HG03442 (cell line): ENCODE results near the gene DLGAP3.
"Not testable (repeated sequence)": the region's sequence is repeated elsewhere in the genome, so short reads cannot be mapped to it uniquely, and the experiment has no call there.

Experiments
- ATAC-seq: cut with Tn5 transposase; IDR thresholded peaks from one replicate; pipeline ENCODE4 v1.9.1; 2021; ENCODE audit warnings: mild to moderate bottlenecking, moderate library complexity; ENCODE audit not compliant: unreplicated experiment

The DLGAP3 gene

DNA sequence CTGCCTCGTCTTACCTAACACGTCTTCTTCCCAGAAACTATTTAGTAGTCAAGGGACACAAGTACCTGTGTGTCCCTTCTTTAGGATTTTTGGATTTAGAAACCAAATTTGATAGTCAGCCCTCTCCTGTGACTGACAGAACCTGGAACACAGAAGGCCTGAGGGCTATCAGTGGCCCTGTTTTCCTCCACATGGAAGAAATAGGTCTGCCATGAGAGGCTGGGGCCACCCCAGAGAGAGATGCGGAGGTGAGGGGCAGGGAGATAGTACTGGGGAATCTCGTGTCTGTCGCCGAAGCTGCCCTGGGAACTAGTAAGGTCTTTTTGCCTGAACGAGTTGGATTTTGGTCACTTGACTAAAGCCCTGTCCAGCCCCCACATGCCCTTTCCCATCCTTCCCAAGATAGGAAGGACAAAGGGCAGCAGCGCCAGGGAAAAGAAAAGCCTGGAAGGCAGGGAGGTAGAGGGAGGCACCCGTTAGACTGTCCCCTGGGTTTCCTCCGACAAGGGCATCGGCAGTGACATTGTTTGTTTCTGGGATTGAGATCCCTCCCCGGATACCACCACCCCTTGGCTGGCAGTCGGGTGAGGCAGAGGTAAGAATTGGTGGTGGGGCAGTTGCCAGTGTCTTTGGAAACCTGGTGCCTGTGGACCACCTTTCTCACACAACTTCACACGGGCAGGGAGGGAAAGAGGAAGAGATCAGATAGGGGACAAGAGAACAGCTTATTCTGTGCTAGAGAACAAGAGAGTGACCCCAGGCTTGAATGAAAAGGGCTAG lies 89.7 kb downstream of the DLGAP3 start:
- no peak for ATAC-seq

DNA sequence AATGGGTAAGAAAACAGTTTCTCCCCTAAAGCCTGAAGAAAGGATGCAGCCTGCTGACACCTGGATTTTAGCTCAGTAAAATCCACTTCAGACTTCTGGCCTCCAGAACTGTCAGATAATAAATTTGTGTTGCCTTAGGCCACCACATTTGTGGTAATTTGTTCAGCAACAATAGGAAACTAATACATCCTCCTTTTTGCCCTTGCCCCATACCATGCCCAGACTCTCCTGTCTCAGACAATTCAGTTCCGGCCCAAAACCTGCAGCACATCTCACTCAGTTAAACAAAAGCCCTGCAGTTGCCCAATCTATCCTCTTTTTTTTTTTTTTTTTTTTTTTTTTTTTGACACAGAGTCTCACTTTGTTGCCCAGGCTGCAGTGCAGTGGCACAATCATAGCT lies 95.7 kb downstream of the DLGAP3 start:
- ATAC-seq = no peak

DNA sequence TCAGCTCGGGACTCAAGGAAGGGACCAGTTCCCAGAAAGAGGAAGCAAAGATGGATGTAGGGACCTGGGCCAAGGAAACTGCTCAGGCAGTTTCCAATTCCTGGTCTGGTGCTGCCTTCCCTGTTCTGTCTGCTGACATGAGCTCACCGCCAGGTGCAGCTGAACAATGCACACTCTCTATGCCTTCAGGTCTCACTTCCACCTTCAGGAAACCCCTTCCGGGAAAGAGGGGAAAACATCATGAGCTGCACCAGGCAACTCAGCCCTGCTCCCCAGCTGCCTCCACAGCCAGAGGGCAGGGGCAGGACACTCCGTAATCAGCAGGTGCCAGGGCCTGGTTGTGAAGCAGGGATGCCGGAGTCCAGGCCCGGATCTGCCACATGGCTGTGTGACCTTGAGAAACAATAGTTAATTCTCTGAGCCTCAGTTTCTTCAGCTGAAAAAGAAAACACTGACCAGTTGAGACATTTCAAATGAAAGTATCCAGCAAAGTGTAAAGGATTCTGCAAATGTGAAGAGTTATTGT lies 97.7 kb downstream of the DLGAP3 start:
- ATAC-seq = no peak

DNA sequence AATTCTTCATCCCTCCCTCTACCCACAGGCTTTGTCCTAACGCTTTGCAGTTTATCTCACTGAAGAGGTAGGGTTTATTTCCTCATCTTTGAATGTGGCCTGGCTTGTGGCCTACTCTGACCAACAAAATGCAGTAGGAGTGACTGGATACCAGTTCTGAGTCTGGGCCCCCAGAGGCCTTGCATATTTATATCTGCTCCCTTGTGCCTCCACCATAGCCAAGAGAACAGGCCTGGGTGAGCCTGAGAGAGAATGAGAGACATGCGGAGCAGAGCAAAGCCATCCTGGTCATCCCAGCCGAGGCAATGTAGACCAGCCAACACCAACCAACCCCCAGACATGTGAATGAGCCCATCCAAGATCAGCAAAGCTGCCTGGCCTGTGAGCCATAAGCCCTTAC lies 100.2 kb downstream of the DLGAP3 start:
- no peak for ATAC-seq

DNA sequence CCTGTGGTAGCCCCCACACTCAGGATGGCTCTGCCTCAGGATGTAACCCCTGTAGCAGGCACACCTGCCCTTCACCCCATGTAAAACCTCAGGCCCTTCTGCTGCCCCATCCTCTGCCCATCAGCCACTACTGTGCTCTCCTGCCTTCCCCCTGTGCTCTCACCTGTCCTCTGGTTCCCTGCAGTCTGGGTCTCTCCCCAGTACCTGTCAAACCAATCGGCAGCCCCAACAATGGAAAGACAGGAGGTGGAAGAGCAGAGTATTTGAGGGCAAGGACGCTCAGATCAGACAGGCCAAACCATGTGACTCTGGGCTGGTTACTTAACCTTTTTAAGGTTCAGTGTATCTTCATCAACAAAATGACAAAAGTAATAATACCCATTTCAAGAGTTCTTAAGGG lies 100.8 kb downstream of the DLGAP3 start:
- ATAC-seq = no peak

DNA sequence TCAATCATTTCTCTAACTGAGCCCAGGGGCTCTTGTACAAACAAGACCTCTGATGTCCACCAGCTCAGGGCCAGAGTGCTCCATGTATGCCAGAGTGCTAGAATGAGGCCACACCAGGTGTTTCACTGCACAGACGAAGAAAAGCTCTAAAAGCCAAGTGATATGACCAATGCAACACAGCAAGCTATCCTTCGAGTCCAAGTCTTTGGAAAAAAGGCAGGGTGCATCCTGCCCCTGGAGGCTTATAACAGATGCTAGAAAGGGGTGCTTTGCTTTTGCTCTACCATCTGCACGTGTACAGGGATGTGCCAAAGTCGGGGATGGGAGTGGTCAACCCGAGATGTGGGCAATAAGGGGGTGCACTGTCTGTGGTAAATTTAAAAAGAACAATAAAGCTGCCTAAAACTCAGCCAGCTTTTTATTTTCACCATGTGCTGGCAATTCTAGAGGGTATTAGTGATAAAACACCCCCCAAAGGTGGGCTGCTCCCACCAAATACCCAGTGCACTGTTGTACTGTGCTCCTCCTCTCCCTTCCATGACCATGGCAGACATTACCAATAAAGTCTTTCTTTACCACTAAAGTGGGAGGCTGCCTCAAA lies 102.0 kb downstream of the DLGAP3 start:
- no peak for ATAC-seq

DNA sequence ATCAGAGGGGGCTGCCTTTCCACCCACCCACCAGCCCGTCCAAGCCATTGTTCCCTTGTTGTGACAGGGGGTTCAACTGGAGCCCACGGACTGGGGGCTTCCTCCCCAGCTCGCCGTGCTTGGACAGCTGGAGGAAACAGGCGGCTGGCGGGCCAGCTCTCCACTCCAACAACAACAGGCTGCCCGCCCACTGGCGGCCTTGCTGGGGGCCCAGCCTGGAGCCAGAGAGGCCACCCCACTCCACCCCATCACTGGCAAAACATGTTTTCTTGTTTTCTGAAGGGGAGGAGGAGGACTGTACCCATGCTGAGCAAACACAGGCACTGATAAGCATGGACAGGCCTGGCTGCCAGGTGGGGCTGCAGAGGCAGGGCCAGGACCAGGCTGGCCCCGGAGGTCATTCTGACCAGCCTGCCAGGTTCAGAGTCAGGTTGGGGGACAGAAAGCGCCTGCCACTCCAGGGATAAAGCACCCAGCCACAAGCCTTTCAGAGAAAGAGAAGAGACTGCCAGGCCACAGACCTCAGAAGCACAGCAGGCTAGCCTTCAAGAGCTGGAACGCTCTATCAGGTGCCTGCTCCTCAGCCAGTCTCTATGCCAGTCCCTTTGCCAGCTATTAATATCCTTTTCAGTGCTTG lies 103.9 kb downstream of the DLGAP3 start:
- no peak for ATAC-seq

DNA sequence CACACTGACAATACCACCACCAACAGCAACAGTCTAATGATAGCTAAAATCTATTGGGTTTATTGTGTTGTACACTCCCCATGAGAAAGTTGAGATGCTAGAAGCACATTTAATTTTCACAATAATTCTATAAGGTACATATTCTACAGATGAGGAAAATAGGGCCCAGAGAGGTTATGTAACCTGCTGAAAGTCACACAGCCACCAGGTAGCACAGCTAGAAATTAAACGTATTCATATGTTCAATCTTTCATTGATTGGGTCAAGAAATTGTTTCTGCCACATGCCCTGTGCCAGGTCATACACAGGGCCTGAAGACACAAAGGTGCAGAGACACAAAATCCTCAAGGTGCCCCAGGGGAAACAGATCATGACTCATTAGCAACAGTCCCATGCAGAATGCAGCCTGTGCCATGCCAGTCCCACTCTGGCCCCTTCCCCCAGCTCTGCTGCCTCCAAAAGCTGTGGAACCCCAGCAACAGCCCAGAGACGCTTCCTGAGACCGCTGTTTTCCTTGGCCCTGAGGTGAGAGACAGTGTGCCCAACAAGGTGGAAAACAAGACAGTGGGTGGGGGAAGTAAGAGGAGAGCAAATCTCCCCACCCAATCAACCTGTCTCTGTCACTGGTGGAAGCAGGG lies 104.5 kb downstream of the DLGAP3 start:
- no peak for ATAC-seq

DNA sequence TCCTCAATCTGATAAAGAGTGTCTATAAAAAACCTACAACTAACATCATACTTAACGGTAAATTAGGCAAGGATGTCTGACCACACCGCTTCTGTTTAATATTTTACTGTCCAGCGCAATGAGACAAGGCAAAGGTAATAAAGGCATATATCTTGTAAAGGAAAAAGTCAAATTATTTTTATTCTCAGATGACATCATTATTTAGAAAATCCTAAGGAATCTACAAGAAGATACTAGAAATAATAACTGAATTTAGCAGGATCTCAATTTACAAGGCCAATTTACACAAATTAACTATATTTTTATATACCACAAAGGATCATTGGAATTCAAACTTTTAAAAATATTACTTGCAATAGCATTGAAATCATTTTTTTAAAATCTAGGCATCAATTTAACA lies 107.2 kb downstream of the DLGAP3 start:
- no peak for ATAC-seq

DNA sequence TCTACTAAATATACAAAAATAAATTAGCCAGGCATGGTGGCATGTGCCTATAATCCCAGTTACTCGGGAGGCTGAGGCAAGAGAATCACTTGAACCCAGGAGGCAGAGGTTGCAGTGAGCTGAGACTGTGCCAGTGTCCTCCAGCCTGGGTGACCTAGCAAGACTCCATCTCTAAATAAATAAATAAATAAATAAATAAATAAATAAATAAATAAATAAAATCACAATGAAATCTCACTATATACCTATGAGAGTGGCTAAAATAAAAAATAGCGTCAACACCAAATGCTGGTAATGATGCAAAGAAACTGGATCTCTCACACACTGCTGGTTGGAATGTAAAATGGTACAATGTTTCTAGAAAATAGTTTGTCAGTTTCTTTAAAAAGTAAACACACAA lies 110.6 kb downstream of the DLGAP3 start:
- not testable (repeated sequence) for ATAC-seq

DNA sequence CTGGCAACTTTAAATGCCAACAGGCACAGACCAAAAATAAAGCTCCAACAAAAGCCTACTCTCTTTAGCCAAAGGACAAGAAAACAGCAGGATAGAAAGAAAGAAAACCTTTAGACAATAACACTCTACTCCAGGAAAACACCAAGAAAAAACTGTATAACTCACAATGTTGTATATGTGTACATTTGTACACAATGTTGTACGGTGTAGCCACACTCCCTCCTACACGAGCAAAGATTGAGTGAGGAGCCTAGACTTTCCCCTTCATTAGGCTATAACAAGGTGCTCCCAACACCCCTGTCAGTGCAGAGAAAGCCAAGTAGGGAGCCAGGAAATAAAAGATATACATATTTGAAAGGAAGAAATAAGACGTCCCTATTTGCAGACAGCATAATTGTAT lies 112.7 kb downstream of the DLGAP3 start:
- ATAC-seq = no peak

DNA sequence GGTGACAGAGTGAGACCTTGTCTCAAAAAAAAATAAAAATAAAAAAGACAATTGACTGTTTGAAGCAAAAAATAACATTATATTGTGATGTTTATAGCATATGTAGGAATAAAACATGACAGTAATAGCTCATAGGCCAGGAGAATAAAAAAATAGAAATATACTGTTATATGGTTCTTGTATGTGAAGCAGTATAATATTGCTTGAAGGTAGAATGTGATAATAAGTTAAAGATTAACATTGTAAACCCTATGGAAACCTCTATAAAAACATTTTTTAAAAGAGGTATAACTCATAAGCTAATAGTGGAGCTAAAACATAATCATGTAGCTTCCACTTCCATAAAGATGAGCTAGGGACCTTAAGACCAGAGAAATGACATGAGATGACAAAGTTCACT lies 113.1 kb downstream of the DLGAP3 start:
- no peak for ATAC-seq
